HepG2 (cell line): ENCODE measurements around the gene SLC44A4. TPM values are rescaled to one million over a fixed set of nuclear protein-coding genes. Genes with fewer than 3 reads are reported as not detected.
A peak's percentile ranks its signal among the peaks of the same experiment; 100 is the strongest.

Experiments
- ADNP ChIP-seq: sonication (generic); formaldehyde crosslinking; IDR thresholded peaks from 2 replicates; pipeline ENCODE4 v1.4.0; 2020; ENCODE audit warnings: missing genetic modification reagents
- ELF3 ChIP-seq: IDR thresholded peaks from 2 replicates; pipeline ENCODE4 v1.6.1; 2016; ENCODE audit warnings: missing genetic modification reagents, missing compliant biosample characterization
- ESRRA ChIP-seq: sonication (generic); formaldehyde crosslinking; IDR thresholded peaks from 2 replicates; pipeline ENCODE4 v1.5.1; 2020; ENCODE audit warnings: mild to moderate bottlenecking, low read depth, missing genetic modification reagents
- FUBP1 ChIP-seq: sonication (generic); formaldehyde crosslinking; IDR thresholded peaks from 2 replicates; pipeline ENCODE4 v1.5.1; 2020; ENCODE audit warnings: missing genetic modification reagents, mild to moderate bottlenecking, borderline replicate concordance
- HNRNPK ChIP-seq: fragments of 200-400 bp; formaldehyde crosslinking; IDR thresholded peaks from 2 replicates; pipeline ENCODE4 v1.6.1; 2018; ENCODE audit warnings: low read length, low read depth, moderate library complexity, mild to moderate bottlenecking; ENCODE audit not compliant: poor library complexity, severe bottlenecking
- MBNL3 ChIP-seq: fragments of 250-450 bp; sonication (Bioruptor Pico); conservative IDR thresholded peaks from 2 replicates; pipeline ENCODE4 v1.8.0; 2022; ENCODE audit warnings: mild to moderate bottlenecking, inconsistent platforms
- MED1 ChIP-seq: sonication (generic); formaldehyde crosslinking; IDR thresholded peaks from 2 replicates; pipeline ENCODE4 v1.4.0; 2020; ENCODE audit warnings: missing genetic modification reagents
- MLLT10 ChIP-seq: sonication (generic); formaldehyde crosslinking; IDR thresholded peaks from 2 replicates; pipeline ENCODE4 v1.4.0; 2020; ENCODE audit warnings: missing genetic modification reagents
- NFYC ChIP-seq: IDR thresholded peaks from 2 replicates; pipeline ENCODE4 v1.6.1; 2016; ENCODE audit warnings: missing genetic modification reagents, missing compliant biosample characterization
- NKX3-1 ChIP-seq: sonication (generic); formaldehyde crosslinking; IDR thresholded peaks from 2 replicates; pipeline ENCODE4 v1.5.0; 2020; ENCODE audit warnings: missing genetic modification reagents
- RAD51 ChIP-seq: fragments of 450-650 bp; IDR thresholded peaks from 2 replicates; pipeline ENCODE4 v1.6.1; 2016; ENCODE audit warnings: borderline replicate concordance
- RARA ChIP-seq: IDR thresholded peaks from 2 replicates; pipeline ENCODE4 v1.6.1; 2016; ENCODE audit warnings: missing genetic modification reagents, missing compliant biosample characterization
- RCOR2 ChIP-seq: IDR thresholded peaks from 2 replicates; pipeline ENCODE4 v1.6.1; 2016; ENCODE audit warnings: missing biosample characterization, missing genetic modification reagents
- SCMH1 ChIP-seq: sonication (generic); formaldehyde crosslinking; IDR thresholded peaks from 2 replicates; pipeline ENCODE4 v1.9.0; 2021; ENCODE audit warnings: missing genetic modification reagents, mild to moderate bottlenecking, borderline replicate concordance
- SYNCRIP ChIP-seq: fragments of 200-400 bp; formaldehyde crosslinking; IDR thresholded peaks from 2 replicates; pipeline ENCODE4 v1.6.1; 2018; ENCODE audit warnings: mild to moderate bottlenecking, low read depth, low read length; ENCODE audit not compliant: insufficient read depth
- TBP ChIP-seq: sonication (generic); formaldehyde crosslinking; IDR thresholded peaks from 2 replicates; pipeline ENCODE4 v1.5.0; 2020; ENCODE audit warnings: missing genetic modification reagents
- TEF ChIP-seq: sonication (generic); formaldehyde crosslinking; IDR thresholded peaks from 2 replicates; pipeline ENCODE4 v1.5.0; 2020; ENCODE audit warnings: missing genetic modification reagents
- TERF1 ChIP-seq: sonication (generic); formaldehyde crosslinking; IDR thresholded peaks from 2 replicates; pipeline ENCODE4 v1.8.0; 2022; ENCODE audit warnings: mild to moderate bottlenecking, missing genetic modification reagents, moderate library complexity
- TP53 ChIP-seq: sonication (generic); formaldehyde crosslinking; conservative IDR thresholded peaks from 2 replicates; pipeline ENCODE4 v1.4.0; 2020; ENCODE audit warnings: missing genetic modification reagents
- ZBTB3 ChIP-seq: sonication (generic); formaldehyde crosslinking; IDR thresholded peaks from 2 replicates; pipeline ENCODE4 v1.4.0; 2020; ENCODE audit warnings: low read depth, mild to moderate bottlenecking, moderate library complexity, missing genetic modification reagents, borderline replicate concordance
- ZFYVE20 ChIP-seq: sonication (generic); formaldehyde crosslinking; IDR thresholded peaks from 2 replicates; pipeline ENCODE4 v1.8.0; 2023; ENCODE audit warnings: low read depth, mild to moderate bottlenecking, moderate library complexity, missing genetic modification reagents, borderline replicate concordance
- ZNF10 ChIP-seq: sonication (generic); formaldehyde crosslinking; IDR thresholded peaks from 2 replicates; pipeline ENCODE4 v1.4.0; 2020; ENCODE audit warnings: mild to moderate bottlenecking, low read depth, missing genetic modification reagents, borderline replicate concordance
- ZNF232 ChIP-seq: sonication (generic); formaldehyde crosslinking; IDR thresholded peaks from 2 replicates; pipeline ENCODE4 v1.4.0; 2020; ENCODE audit warnings: missing genetic modification reagents, borderline replicate concordance
- ZNF431 ChIP-seq: sonication (generic); formaldehyde crosslinking; IDR thresholded peaks from 2 replicates; pipeline ENCODE4 v1.9.0; 2022; ENCODE audit warnings: missing genetic modification reagents, low read depth, mild to moderate bottlenecking, borderline replicate concordance
- ZNF619 ChIP-seq: sonication (generic); formaldehyde crosslinking; IDR thresholded peaks from 2 replicates; pipeline ENCODE4 v1.4.0; 2020; ENCODE audit warnings: mild to moderate bottlenecking, missing genetic modification reagents
- ZNF7 ChIP-seq: IDR thresholded peaks from 2 replicates; pipeline ENCODE4 v1.6.1; 2016; ENCODE audit warnings: missing biosample characterization, missing genetic modification reagents
- ZNF816 ChIP-seq: sonication (generic); formaldehyde crosslinking; IDR thresholded peaks from 2 replicates; pipeline ENCODE4 v1.8.0; 2022; ENCODE audit warnings: missing genetic modification reagents, mild to moderate bottlenecking, borderline replicate concordance
- ZSCAN31 ChIP-seq: sonication (generic); formaldehyde crosslinking; IDR thresholded peaks from 2 replicates; pipeline ENCODE4 v1.5.0; 2020; ENCODE audit warnings: low read depth, mild to moderate bottlenecking, missing genetic modification reagents
- polyA plus RNA-seq, 8 experiments: library from polyadenylated mRNA; depleted of rRNA in 3 of 8; stranded (reverse) in 7 of 8; unstranded in 1 of 8; fragments of >200 nt; fragmentation: Illumina TruSeq in 4 of 8; extraction: Trizol in 4 of 8; gene quantifications; 2 replicates each; pipeline versions ENCODE4 v1.2.1 to v1.2.3, GENCODE V29; 2011 to 2016; ENCODE audit warnings: low read depth in 4 of 8, missing spikeins in 1 of 8, mixed read lengths in 1 of 8; ENCODE audit not compliant: insufficient read depth in 1 of 8
- total RNA-seq, 5 experiments: library from RNA; depleted of rRNA; stranded (reverse); fragments of >200 nt; fragmentation: Illumina TruSeq; extraction: Trizol; gene quantifications; 2 replicates each; pipeline ENCODE4 v1.2.3, GENCODE V29; 2016; ENCODE audit warnings: low read depth in 1 of 5

SLC44A4 gene
- total and polyA plus RNA-seq, 2 of the 13 experiments (the other 11 are each of a cell fraction or from before 2014, with no cell fraction given) = 3.5 to 5.9 TPM

- TF ChIP-seq TERF1 (CRISPR knock-in tag) (no peak), TP53 (peak; percentile 68; the same call in 1 of the 2 replicates), ZNF7 (CRISPR knock-in tag) (peak; percentile 48; the same call in 1 of the 2 replicates), SYNCRIP (no peak), MLLT10 (CRISPR knock-in tag) (no peak), ESRRA (CRISPR knock-in tag) (no peak), ZNF232 (CRISPR knock-in tag) (peak; percentile 89; the same call in 1 of the 2 replicates), ZBTB3 (no peak), ZNF10 (no peak), RARA (CRISPR knock-in tag) (peak; percentile 67), ZNF816 (CRISPR knock-in tag) (no peak), ELF3 (peak; percentile 57), TEF (0 out of 2 replicates have a peak, but pooled peaks have one; percentile 55), RCOR2 (CRISPR knock-in tag) (0 out of 2 replicates have a peak, but pooled peaks have one; percentile 55), ZNF619 (CRISPR knock-in tag) (peak; percentile 54; the same call in 1 of the 2 replicates), NFYC (peak; percentile 89), ZNF431 (CRISPR knock-in tag) (no peak; the same call in 1 of the 2 replicates), SCMH1 (CRISPR knock-in tag) (no peak), TBP (CRISPR knock-in tag) (no peak), MED1 (CRISPR knock-in tag) (peak; percentile 75), ZFYVE20 (CRISPR knock-in tag) (no peak), ZSCAN31 (CRISPR knock-in tag) (no peak), NKX3-1 (CRISPR knock-in tag) (peak; percentile 78; the same call in 1 of the 2 replicates), ADNP (CRISPR knock-in tag) (no peak), MBNL3 (CRISPR knock-in tag) (no peak), RAD51 (no peak), FUBP1 (CRISPR knock-in tag) (no peak), HNRNPK (no peak)
Measured at GRCh38 chr6:31827286-31828079, 51.3 kb downstream of the SLC44A4 start, which contains the start of gene HSPA1B (continued).
